Measurements from ENCODE around the gene CELSR2.

DNA sequence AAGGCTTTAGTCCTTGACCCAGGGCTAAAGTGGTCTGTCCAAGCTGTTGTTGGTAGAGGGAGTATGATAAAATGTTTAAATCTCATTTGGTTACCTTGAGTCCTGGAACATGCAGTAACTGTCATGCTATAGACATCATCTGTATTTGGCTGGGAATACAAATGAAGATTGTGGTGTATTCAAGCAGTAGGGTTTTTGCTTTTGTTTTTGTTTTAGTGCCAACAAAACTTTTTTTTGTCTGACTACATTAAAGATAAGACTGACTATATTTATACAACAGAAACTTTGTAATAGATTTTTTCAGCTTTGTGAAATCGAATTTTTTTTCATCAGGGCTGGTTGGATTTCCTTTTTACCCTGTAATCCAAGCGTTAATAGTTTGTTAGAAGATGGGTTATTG is 43.0 kb upstream of the CELSR2 start:
- TF ChIP-seq, protein P1, sequence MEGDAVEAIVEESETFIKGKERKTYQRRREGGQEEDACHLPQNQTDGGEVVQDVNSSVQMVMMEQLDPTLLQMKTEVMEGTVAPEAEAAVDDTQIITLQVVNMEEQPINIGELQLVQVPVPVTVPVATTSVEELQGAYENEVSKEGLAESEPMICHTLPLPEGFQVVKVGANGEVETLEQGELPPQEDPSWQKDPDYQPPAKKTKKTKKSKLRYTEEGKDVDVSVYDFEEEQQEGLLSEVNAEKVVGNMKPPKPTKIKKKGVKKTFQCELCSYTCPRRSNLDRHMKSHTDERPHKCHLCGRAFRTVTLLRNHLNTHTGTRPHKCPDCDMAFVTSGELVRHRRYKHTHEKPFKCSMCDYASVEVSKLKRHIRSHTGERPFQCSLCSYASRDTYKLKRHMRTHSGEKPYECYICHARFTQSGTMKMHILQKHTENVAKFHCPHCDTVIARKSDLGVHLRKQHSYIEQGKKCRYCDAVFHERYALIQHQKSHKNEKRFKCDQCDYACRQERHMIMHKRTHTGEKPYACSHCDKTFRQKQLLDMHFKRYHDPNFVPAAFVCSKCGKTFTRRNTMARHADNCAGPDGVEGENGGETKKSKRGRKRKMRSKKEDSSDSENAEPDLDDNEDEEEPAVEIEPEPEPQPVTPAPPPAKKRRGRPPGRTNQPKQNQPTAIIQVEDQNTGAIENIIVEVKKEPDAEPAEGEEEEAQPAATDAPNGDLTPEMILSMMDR (IDR thresholded peaks at IDR 0.05) = no peak
- no peak for TF ChIP-seq POLR2A (IDR thresholded peaks at IDR 0.05)
